Measurements from ENCODE around the gene SLC41A1. TPM values are rescaled to one million over a fixed set of nuclear protein-coding genes. Genes with fewer than 3 reads are reported as not detected.

Gene SLC41A1
- total and polyA plus RNA-seq, 9 of the 15 experiments (the other 6 are each of a cell fraction or from before 2014, with no cell fraction given) = 4.1 to 29.3 (median 11.4) TPM

DNA sequence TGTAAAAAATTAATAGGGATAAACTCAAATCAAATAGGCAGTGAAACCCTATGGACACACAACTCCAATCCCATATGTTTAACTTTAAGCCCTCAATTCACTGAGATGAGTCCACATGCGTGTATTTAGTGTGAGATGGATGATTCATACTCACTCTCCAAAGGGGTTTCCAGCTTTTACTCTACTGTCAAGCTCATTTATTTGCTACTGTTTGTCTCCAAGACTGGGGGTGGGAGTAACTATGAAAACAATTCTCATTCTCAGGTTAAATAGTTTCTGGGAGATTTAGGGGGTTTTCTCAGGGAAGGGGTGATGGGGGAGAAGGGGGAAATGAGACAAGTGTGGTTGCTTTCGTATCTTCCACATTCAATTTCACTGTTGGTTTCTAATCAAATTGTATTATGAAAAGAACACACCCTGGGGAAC is 40.4 kb downstream of the SLC41A1 start (continued):
- TF ChIP-seq TRIM25 (IDR thresholded peaks at IDR 0.05; ENCODE audit: borderline replicate concordance) (no peak), RUNX1 (IDR thresholded peaks at IDR 0.05; ENCODE audit: low read depth) (no peak)

- ChIA-PET CTCF (ENCODE audit: low intra/inter-chr PET ratio) (no interaction called here), POLR2A (interaction anchor here (0.6 to 2.0 kb wide), 2 partner anchors 10 to 676 kb away, joined by 3 to 9 read pairs; no protein-coding TSS in a partner anchor)
- Histone ChIP-seq H3K4me3 (no peak overlapping the region), H3K4me2 (ENCODE audit: insufficient read depth, low read length) (no peak overlapping the region), H3K4me1 (replicated peaks in 1 of 2; ENCODE audit: control insufficient read depth in 2 of 2, insufficient read depth in 2 of 2, low read length in 2 of 2) (peaks cover 8% of the 10 kb centered on the region in 2 experiments; a peak in 4 of 5 replicates), H3K9ac (ENCODE audit: insufficient read depth in 1 of 2, low read depth in 2 of 2, low read length in 2 of 2) (no peak overlapping the region), H3K9me1 (ENCODE audit: control insufficient read depth, insufficient read depth, low read length) (no peaks in the 10 kb centered on the region), H2AFZ (ENCODE audit: low read depth, low read length) (no peak overlapping the region), H4K20me1 (replicated peaks; ENCODE audit: control insufficient read depth, insufficient read depth, low read length) (no peaks in the 10 kb centered on the region), H3K27ac (ENCODE audit: extremely low read depth, low read depth, low read length) (no peak overlapping the region), H3K79me2 (ENCODE audit: control insufficient read depth, insufficient read depth, low read length) (no peaks in the 10 kb centered on the region), H3K9me3 (replicated peaks; ENCODE audit: control insufficient read depth, insufficient read depth, low read depth, low read length) (no peaks in the 10 kb centered on the region), H3K36me3 (ENCODE audit: control insufficient read depth, insufficient read depth, low read length) (no peaks in the 10 kb centered on the region), H3K27me3 (ENCODE audit: control insufficient read depth in 2 of 2, insufficient read depth in 2 of 2, low read length in 2 of 2) (no peaks in the 10 kb centered on the region)
- TF ChIP-seq L3MBTL2 (IDR thresholded peaks at IDR 0.05) (no peak), SMARCB1 (IDR thresholded peaks at IDR 0.05; ENCODE audit: insufficient read length, low read depth) (no peak), ZNF384 (IDR thresholded peaks at IDR 0.05; ENCODE audit: low read depth, low read length) (no peak)
- FAIRE-seq (no peak), ATAC-seq (no peak), DNase-seq (ENCODE audit: extremely low read depth in 1 of 4, low spot score in 3 of 4) (no peak)
- no TSS peak for BruUV-seq (replicated peaks)
- in situ Hi-C loops (cut with MboI) = no loop called here
- WGBS (ENCODE audit: insufficient coverage, low coverage, missing lambda C conversion rate) = 61% methylated on average over 4 of the region's 4 CpGs
- intact Hi-C loops (cut with micrococcal nuclease) = no loop called here
These were observed 42.4 kb downstream of the SLC41A1 start for GRCh38 chr1:205770618-205771017.

Data from K562 (cell line).